ENCODE measurements around the gene SF3B2.

SF3B2 gene

DNA sequence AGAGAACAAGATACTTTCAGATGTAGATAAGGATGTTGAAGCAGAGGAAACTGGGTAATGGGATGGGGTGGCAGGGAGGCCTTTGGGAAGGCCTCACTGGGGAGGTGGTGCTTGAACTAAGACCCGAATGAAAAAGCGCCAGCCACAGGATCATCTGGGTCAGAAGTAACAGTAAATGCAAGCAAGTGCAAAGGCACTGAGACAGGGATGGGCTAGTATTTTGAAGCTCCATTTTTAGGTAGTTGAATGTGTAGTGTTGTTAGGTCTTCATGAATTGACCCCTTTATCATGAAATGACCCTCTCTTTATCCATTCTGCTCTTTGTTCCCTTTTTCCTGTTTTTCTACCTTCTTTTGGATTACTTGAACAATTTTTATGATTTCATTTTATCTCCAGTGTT lies 11.7 kb downstream of the SF3B2 start:
- no peak for DNase-seq (ENCODE audit: low read depth in 1 of 2, low spot score in 1 of 2)
- in situ Hi-C loops (cut with HindIII; ENCODE audit: low pct_unique_long_range_greater_than_20kb, low sequenced_read_pairs), result no loop called here
- no peak for TF ChIP-seq JUND (IDR thresholded peaks at IDR 0.05; ENCODE audit: low read depth)

DNA sequence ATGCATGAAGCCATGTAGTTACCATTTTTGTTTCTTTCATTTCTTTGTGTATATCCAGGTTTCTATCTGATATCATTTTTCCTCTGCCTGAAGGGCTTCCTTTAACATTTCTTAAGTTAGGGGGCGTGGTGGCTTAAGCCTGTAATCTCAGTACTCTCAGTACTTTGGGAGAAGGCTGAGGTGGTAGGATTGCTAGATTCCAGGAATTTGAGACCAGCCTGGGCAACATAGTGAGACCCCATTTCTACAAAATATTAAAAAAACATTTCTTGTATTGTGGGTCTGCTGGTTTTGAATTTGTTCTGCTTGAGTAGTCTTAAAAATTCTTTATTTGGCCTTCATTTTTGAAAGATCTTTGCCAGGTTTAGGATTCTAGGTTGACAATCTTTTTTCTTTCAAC lies 12.4 kb downstream of the SF3B2 start:
- TF ChIP-seq JUND (IDR thresholded peaks at IDR 0.05; ENCODE audit: low read depth), result no peak
- in situ Hi-C loops (cut with HindIII; ENCODE audit: low pct_unique_long_range_greater_than_20kb, low sequenced_read_pairs), result no loop called here
- no peak for DNase-seq (ENCODE audit: low read depth in 1 of 2, low spot score in 1 of 2)

DNA sequence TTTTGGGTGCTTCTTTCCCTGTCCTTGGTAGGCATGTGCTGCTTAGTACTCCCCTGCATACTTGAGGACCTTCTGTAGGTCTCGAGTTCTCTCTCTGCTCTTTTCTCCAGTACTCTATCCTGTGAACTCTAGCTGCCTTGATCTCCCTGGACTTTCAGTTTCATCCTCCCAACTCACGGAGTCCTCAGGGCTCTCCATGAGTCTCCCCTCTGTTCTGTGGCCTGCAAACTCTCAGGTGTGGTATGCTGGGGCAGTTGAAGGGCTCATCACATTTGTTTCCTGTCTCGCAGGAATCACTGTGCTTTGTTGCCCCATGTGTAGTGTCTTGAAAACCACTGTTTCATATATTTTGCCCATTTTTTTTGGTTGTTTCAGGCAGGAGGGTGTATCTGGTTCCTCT lies 14.6 kb downstream of the SF3B2 start:
- no peak for TF ChIP-seq JUND (IDR thresholded peaks at IDR 0.05; ENCODE audit: low read depth)
- in situ Hi-C loops (cut with HindIII; ENCODE audit: low pct_unique_long_range_greater_than_20kb, low sequenced_read_pairs), result no loop called here
- DNase-seq (ENCODE audit: low read depth in 1 of 2, low spot score in 1 of 2), result no peak

DNA sequence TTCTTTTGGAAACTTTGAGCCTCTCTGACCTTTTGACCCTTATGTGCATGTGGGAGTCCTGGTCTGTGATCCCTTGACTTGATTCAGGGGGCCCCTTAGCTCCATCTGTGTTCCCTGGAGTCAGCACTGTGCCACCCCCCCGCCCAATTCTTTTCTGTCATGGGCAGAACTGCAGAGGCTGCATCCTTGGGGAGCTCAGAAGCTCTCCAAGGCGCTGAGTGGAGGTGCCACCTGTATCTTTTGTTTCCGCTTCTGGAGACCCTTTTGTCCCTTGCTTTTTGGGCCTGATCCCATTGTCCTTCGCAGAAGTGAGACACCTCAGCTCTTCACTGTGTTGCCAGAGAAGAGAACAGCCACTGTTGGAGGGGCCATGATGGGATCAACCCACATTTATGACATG lies 15.5 kb downstream of the SF3B2 start:
- TF ChIP-seq JUND (IDR thresholded peaks at IDR 0.05; ENCODE audit: low read depth), result no peak
- no peak for DNase-seq (ENCODE audit: low read depth in 1 of 2, low spot score in 1 of 2)
- in situ Hi-C loops (cut with HindIII; ENCODE audit: low pct_unique_long_range_greater_than_20kb, low sequenced_read_pairs), result no loop called here

DNA sequence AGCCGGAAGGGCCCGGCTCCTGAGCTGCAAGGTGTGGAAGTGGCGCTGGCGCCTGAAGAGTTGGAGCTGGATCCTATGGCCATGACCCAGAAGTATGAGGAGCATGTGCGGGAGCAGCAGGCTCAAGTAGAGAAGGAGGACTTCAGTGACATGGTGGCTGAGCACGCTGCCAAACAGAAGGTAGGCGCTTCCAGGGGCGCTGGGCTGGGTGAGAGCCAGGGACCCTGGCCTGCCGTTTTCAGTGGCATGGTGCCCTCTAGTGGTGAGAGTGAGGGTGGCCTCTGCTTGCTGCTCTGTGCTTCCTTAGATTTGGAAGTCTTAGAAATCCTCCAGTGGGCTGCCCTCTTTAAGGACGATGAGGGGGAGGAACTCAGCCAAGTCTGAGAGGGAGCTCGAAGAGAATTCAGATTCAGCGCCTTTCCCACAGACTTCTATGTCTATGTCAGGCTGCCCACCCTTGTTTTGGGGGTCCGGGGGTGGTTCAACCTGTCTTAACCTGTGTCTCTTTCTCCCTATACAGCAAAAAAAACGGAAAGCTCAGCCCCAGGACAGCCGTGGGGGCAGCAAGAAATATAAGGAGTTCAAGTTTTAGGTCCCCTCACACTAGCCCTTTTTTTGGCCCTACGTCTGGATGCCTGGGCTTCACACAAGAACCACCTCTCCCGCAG lies 16.1 kb downstream of the SF3B2 start:
- in situ Hi-C loops (cut with HindIII; ENCODE audit: low pct_unique_long_range_greater_than_20kb, low sequenced_read_pairs), result no loop called here
- DNase-seq (ENCODE audit: low read depth in 1 of 2, low spot score in 1 of 2), result peak in 1 of 2 experiments; percentile 81
- no peak for TF ChIP-seq JUND (IDR thresholded peaks at IDR 0.05; ENCODE audit: low read depth)

DNA sequence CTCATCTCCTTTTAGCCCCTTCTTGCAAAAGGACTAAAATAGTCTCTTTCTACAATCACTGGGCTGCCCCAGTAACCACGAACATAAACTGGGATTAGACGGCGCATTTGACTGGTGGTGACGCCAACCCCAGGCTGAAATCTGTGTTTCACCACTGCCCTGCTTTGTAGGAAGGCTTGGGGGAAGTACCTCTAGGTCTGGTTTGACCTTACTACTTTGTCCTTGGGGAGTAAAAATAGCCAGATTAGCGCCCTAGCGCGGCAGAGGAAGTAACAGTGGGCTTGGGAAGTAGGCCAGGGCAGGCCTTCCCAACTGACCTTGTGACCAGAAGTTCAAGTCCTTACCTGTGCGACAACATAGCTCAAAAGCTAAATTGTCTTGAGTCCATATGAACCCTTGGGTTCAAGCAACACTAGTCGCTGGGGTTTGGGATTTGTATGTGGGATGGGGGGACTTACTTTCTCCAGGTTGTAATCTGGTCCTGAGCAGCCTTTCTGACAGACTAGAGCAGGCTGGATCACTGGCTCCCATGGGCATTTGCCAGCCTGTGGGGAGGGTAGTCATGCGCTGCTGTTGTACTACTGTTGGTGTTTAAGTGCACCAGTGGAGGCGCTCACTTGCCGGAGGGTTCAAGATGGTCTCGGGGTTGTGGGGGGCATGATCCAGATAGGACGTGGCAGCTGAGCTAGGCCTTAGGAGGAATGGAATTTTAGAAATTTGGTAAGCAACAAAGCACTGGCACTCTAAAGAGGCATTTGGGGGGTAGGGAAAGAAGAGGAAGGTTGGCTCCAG lies 17.0 kb downstream of the SF3B2 start:
- peak in 1 of 2 experiments; percentile 50 for DNase-seq (ENCODE audit: low read depth in 1 of 2, low spot score in 1 of 2)
- in situ Hi-C loops (cut with HindIII; ENCODE audit: low pct_unique_long_range_greater_than_20kb, low sequenced_read_pairs), result no loop called here
- TF ChIP-seq JUND (IDR thresholded peaks at IDR 0.05; ENCODE audit: low read depth), result no peak

DNA sequence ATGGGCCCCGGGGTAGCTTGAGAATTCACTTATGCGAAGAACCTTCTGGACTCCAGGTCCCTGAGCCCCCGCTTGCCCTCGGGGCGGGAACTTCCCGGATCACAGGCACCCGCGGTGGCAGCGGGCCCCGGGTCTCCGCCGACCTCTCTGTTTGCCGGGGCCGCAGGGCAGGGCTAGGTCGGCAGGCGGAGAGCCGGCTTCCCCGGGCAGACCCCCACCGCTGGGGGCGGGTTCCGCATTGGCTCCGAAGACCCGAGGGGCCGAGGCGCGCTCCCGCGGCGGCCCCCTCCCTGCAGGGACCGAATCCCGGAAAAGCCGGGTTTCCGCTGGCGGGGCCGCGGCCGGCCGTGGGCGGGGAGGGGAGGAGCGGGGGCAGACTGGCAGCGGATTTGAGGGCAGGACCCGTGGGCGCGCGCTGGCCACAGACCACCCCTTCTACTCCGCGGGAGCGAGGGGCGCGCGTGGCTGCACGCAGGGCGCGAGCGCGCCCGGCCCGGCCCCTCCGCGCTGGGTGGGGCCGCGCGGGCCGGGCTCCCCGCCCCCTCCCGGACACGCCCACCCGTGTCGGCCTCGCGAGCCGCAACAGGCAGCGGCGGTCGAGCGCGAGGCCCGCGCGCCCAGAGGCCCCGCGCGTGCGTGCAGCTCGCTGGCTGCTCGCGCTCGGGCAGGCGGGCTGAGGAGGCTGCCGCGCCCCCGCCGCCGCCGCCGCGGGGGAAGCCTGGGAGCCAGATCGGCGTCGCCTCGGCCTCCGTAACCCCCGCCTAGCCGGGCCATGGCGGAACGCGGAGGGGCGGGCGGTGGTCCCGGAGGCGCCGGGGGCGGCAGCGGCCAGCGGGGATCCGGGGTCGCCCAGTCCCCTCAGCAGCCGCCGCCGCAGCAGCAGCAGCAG lies 17.8 kb downstream of the SF3B2 start, which contains the start of gene PACS1:
Gene PACS1, plus strand, starts transcription at position 558 of the 889 bp plus-strand sequence. Its CDS starts 215 bp downstream, at position 773.
- DNase-seq (ENCODE audit: low read depth in 1 of 2, low spot score in 1 of 2), result peak; percentile 87 to 93
- in situ Hi-C loops (cut with HindIII; ENCODE audit: low pct_unique_long_range_greater_than_20kb, low sequenced_read_pairs), result no loop called here
- no peak for TF ChIP-seq JUND (IDR thresholded peaks at IDR 0.05; ENCODE audit: low read depth)

DNA sequence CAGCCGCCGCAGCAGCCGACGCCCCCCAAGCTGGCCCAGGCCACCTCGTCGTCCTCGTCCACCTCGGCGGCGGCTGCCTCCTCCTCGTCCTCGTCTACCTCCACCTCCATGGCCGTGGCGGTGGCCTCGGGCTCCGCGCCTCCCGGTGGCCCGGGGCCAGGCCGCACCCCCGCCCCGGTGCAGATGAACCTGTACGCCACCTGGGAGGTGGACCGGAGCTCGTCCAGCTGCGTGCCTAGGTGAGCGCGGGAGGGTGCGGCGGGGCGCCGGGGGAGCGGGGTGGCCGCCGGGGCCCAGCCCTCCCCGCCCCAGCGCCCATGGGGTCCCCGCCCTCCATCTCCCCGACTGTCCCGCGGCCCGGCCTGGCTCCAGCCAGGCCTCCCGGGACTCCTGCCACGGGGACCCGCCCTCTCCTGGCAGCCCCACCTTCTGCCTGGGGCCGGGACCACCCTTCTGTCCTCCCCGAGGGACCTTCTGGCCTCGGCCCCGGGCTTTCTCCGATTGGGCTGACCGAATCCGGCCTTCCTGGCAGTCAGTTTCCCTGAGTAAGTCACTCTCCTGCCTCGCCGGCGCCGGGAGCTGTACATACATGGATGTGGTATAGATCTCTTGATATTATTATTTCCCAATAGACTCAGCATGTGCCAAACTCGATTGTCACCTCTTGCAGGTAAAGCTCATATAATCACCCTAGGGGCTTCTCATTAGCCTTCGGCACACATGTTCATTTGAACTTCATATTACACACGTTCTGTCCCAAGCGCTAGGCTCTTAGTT lies 18.6 kb downstream of the SF3B2 start:
- TF ChIP-seq JUND (IDR thresholded peaks at IDR 0.05; ENCODE audit: low read depth), result no peak
- in situ Hi-C loops (cut with HindIII; ENCODE audit: low pct_unique_long_range_greater_than_20kb, low sequenced_read_pairs), result no loop called here
- DNase-seq (ENCODE audit: low read depth in 1 of 2, low spot score in 1 of 2), result peak in 1 of 2 experiments; percentile 73

DNA sequence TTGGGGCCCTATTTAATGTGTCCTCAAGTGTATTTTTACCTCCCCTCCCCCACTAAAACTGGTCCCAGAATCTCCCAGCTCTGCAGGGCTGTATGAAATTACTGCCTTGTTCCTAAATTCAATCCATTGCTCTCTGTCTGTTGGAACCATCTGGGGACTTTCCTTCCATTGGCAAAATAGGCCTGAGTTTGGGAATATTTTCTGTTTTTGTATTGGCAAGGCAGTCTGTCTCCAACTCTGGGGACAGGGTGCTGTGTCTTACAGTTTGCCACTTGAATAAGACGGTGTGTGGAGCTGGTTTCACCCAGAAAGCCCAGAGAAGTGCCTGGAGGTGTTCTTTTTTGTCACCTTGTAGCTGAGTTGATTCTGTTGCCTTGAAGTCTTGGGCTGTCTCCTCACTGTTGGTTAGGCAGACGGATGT lies 19.2 kb downstream of the SF3B2 start:
- in situ Hi-C loops (cut with HindIII; ENCODE audit: low pct_unique_long_range_greater_than_20kb, low sequenced_read_pairs), result no loop called here
- no peak for TF ChIP-seq JUND (IDR thresholded peaks at IDR 0.05; ENCODE audit: low read depth)
- no peak for DNase-seq (ENCODE audit: low read depth in 1 of 2, low spot score in 1 of 2)

DNA sequence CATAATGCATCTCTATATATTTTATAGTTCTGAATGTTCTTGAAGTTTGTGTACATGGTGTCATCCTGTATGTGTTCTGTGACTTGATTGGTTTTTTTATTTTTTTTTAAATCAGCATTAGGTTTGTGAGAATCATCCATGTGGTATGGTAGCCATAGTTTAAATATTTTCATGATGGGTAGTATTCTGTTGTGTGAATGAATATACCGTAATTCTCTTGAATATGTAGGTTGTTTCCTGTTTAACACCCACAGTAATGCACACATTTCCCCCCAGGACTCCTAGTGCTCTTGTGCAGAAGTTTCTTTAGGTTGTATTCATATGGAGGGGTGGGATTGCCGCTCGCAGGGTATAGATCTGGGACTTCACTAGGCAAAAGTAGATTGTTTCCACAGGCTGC lies 19.9 kb downstream of the SF3B2 start:
- DNase-seq (ENCODE audit: low read depth in 1 of 2, low spot score in 1 of 2), result no peak
- TF ChIP-seq JUND (IDR thresholded peaks at IDR 0.05; ENCODE audit: low read depth), result no peak
- in situ Hi-C loops (cut with HindIII; ENCODE audit: low pct_unique_long_range_greater_than_20kb, low sequenced_read_pairs), result no loop called here

DNA sequence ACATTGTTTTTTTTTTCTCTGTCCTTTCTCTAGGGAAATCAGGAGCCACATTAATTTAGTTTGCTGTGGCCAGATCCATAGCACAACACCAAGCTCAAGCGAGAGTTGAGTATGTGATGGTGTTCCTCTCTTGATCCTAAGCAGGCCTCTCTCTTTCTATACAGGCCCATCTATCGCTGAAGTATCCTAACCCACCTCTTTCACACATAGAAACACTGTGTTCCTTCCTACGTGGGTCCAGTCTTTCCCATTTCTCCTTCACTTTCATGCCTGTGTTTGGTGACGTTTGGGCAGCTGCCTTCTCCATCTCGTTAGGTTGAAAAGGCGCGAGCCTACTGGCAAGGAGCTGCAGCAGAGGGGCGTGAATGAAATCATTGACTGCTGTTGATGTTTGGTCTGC lies 20.4 kb downstream of the SF3B2 start:
- in situ Hi-C loops (cut with HindIII; ENCODE audit: low pct_unique_long_range_greater_than_20kb, low sequenced_read_pairs), result no loop called here
- TF ChIP-seq JUND (IDR thresholded peaks at IDR 0.05; ENCODE audit: low read depth), result no peak
- no peak for DNase-seq (ENCODE audit: low read depth in 1 of 2, low spot score in 1 of 2)

DNA sequence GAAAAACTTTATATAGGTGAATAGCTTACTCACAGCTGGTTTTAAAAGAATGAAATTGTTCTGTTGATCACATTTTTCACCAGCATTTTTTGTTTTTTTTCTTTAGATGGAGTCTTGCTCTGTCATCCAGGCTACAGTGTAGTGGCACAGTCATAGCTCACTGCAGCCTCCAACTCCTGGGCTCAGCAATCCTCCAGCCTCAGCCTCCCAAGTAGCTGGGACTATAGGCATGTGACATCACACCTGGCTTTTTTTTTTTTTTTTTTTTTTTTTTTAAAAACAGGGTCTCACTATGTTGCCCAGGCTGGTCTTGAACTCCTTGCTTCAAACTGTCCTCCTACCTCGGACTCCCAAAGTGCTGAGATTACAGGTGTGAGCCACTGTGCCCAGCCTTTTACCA lies 21.5 kb downstream of the SF3B2 start:
- TF ChIP-seq JUND (IDR thresholded peaks at IDR 0.05; ENCODE audit: low read depth), result no peak
- DNase-seq (ENCODE audit: low read depth in 1 of 2, low spot score in 1 of 2), result no peak
- in situ Hi-C loops (cut with HindIII; ENCODE audit: low pct_unique_long_range_greater_than_20kb, low sequenced_read_pairs), result no loop called here
